Keratinocyte (primary cell): ENCODE results near the gene MTR. TPM values are rescaled to one million over a fixed set of nuclear protein-coding genes. Genes with fewer than 3 reads are reported as not detected.

Experiments used
- DNase-seq: peaks from one replicate; pipeline ENCODE4 v3.0.0-alpha.2; 2011; ENCODE audit warnings: low read depth, missing footprints, low spot score
- FAIRE-seq: peaks from 2 replicates; lab custom pipeline; 2011; peaks lifted over from hg19 to GRCh38; lab: Jason Lieb, UNC
- H2AFZ ChIP-seq: 2 replicates; pipeline ENCODE4 v1.6.0; 2012; ENCODE audit warnings: low read length, control low read depth, inconsistent platforms; ENCODE audit not compliant: control insufficient read depth
- H3K27ac ChIP-seq: 2 replicates; pipeline ENCODE4 v1.5.1; 2011; ENCODE audit warnings: low read length; ENCODE audit not compliant: control insufficient read depth, insufficient read depth
- H3K27me3 ChIP-seq: 3 replicates; pipeline ENCODE4 v1.6.0; 2011; ENCODE audit warnings: low read length; ENCODE audit not compliant: control insufficient read depth, insufficient read depth; ENCODE audit errors: extremely low read depth
- H3K36me3 ChIP-seq, 2 experiments: 2 replicates in 1 of 2; 3 replicates in 1 of 2; pipeline ENCODE4 v1.5.1; 2011; ENCODE audit warnings: low read length in 2 of 2, mild to moderate bottlenecking in 1 of 2; ENCODE audit not compliant: control insufficient read depth in 2 of 2, insufficient read depth in 2 of 2; ENCODE audit errors: extremely low read depth in 1 of 2
- H3K4me1 ChIP-seq: 3 replicates; pipeline ENCODE4 v1.5.1; 2011; ENCODE audit warnings: low read length; ENCODE audit not compliant: control insufficient read depth, insufficient read depth; ENCODE audit errors: extremely low read depth
- H3K4me2 ChIP-seq: 3 replicates; pipeline ENCODE4 v1.6.0; 2011; ENCODE audit warnings: low read depth, low read length; ENCODE audit not compliant: control insufficient read depth, insufficient read depth; ENCODE audit errors: extremely low read depth
- H3K4me3 ChIP-seq, 3 experiments: fragments of 200-600 bp in 1 of 3; sonication (generic) in 1 of 3; 2 replicates in 2 of 3; 3 replicates in 1 of 3; pipeline ENCODE4 v1.5.1; 2011 to 2016; ENCODE audit warnings: low read length in 3 of 3, mild to moderate bottlenecking in 3 of 3, control low read depth in 2 of 3, inconsistent platforms in 1 of 3, low read depth in 1 of 3, mixed read lengths in 1 of 3, mixed run types in 1 of 3, moderate library complexity in 1 of 3; ENCODE audit not compliant: control insufficient read depth in 2 of 3, insufficient read depth in 2 of 3; ENCODE audit errors: extremely low read depth in 1 of 3
- H3K79me2 ChIP-seq: 2 replicates; pipeline ENCODE4 v1.6.0; 2012; ENCODE audit warnings: low read length; ENCODE audit not compliant: control insufficient read depth, insufficient read depth
- H3K9ac ChIP-seq: 3 replicates; pipeline ENCODE4 v1.6.0; 2011; ENCODE audit warnings: low read length; ENCODE audit not compliant: control insufficient read depth, insufficient read depth; ENCODE audit errors: extremely low read depth
- H3K9me1 ChIP-seq: 3 replicates; pipeline ENCODE4 v1.6.0; 2011; ENCODE audit warnings: low read length; ENCODE audit not compliant: control insufficient read depth, insufficient read depth; ENCODE audit errors: extremely low read depth
- H3K9me3 ChIP-seq: 2 replicates; pipeline ENCODE4 v1.5.1; 2012; ENCODE audit warnings: low read depth, low read length; ENCODE audit not compliant: control insufficient read depth
- H4K20me1 ChIP-seq: 3 replicates; pipeline ENCODE4 v1.6.0; 2011; ENCODE audit warnings: low read length; ENCODE audit not compliant: control insufficient read depth, insufficient read depth; ENCODE audit errors: extremely low read depth
- EZH2 ChIP-seq: IDR thresholded peaks from one replicate; pipeline ENCODE4 v1.6.1; 2012; ENCODE audit warnings: inconsistent platforms, mild to moderate bottlenecking, low read length, moderate library complexity
- dilution Hi-C: fragments of 300-500 bp; cut with MboI; formaldehyde crosslinking; loops from one replicate; pipeline ENCODE4 v1.7.0; 2020; ENCODE audit warnings: low sequenced_read_pairs; ENCODE audit not compliant: extremely low pct_ligation_motif_present
- polyA plus RNA-seq, 5 experiments: library from polyadenylated mRNA; depleted of rRNA in 3 of 5; stranded (reverse) in 3 of 5; stranded (forward) in 1 of 5; unstranded in 1 of 5; fragments of >200 nt; gene quantifications; 1 replicate in 1 of 5; 2 replicates in 3 of 5; 3 replicates in 1 of 5; pipeline versions ENCODE4 v1.2.1 to v1.2.3, GENCODE V29; 2011 to 2012; ENCODE audit warnings: missing spikeins in 2 of 5, low read depth in 1 of 5, low replicate concordance in 1 of 5
- TF ChIP-seq, protein P1 (sequence below), 3 experiments: IDR thresholded peaks in 1 of 3; conservative IDR thresholded peaks in 1 of 3; optimal IDR thresholded peaks in 1 of 3; 2 replicates in 2 of 3; 3 replicates in 1 of 3; pipeline versions ENCODE3 to v1.5.1; 2011; ENCODE audit warnings: low read length in 3 of 3, mild to moderate bottlenecking in 3 of 3, moderate library complexity in 2 of 3, control low read depth in 1 of 3, inconsistent platforms in 1 of 3; ENCODE audit not compliant: insufficient read depth in 2 of 3; ENCODE audit errors: extremely low read depth in 1 of 3

Gene MTR
- polyA plus RNA-seq, 1 donor (not counting 4 experiments of a cell fraction or from before 2014, with no cell fraction given): 14.3 TPM

DNA sequence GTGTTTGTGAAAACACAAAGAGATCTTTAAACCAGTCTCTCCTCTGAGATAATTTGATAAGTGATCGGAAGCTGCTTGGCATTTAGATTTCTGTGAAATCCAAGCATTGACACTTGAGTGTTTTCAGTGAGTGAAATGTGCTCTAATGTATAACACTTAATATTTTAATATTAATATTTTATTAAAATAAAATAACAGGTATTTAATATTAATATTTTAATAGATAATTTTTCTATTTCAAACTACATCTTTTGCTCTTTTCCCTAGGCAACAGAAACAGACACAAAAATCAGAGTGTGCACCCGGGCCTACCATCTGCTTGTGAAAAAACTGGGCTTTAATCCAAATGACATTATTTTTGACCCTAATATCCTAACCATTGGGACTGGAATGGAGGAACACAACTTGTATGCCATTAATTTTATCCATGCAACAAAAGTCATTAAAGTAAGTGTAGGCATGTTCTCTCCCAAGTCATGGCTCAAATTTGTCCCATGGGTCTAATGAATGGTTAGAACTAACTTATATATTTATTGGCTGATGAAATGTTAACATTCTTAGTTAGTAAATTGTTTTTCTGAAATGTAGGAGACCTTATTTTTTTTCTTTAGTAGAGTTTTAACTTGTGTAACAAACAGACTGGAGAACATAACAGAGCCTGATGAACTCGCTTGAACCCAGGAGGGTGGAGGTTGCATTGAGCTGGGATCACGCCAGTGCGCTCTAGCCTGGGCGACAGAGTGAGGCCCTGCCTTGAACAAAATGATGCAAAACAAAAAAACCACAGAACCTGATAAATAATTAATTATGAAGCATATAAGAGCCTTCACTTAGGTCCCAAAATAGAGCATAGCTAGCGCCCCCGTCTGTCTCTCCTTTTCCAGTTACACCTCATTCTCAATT is 55.2 kb downstream of the MTR start:
- H3K4me1 ChIP-seq: peaks cover 2% of the 10 kb centered on the region
- H3K4me3 ChIP-seq: no peak overlapping the region
- H3K27me3 ChIP-seq: no peaks in the 10 kb centered on the region
- no peaks in the 10 kb centered on the region for H3K79me2 ChIP-seq
- no peaks in the 10 kb centered on the region for H3K9me1 ChIP-seq
- H2AFZ ChIP-seq: no peak overlapping the region
- H3K9ac ChIP-seq: no peak overlapping the region
- H3K27ac ChIP-seq: no peak overlapping the region
- DNase-seq: no peak
- dilution Hi-C loops: no loop called here
- H4K20me1 ChIP-seq: no peaks in the 10 kb centered on the region
- no peaks in the 10 kb centered on the region for H3K9me3 ChIP-seq
- H3K4me2 ChIP-seq: no peak overlapping the region
- H3K36me3 ChIP-seq: peaks cover 9% of the 10 kb centered on the region in 2 experiments
- FAIRE-seq: no peak
- no peak for TF ChIP-seq EZH2
- TF ChIP-seq, protein P1, sequence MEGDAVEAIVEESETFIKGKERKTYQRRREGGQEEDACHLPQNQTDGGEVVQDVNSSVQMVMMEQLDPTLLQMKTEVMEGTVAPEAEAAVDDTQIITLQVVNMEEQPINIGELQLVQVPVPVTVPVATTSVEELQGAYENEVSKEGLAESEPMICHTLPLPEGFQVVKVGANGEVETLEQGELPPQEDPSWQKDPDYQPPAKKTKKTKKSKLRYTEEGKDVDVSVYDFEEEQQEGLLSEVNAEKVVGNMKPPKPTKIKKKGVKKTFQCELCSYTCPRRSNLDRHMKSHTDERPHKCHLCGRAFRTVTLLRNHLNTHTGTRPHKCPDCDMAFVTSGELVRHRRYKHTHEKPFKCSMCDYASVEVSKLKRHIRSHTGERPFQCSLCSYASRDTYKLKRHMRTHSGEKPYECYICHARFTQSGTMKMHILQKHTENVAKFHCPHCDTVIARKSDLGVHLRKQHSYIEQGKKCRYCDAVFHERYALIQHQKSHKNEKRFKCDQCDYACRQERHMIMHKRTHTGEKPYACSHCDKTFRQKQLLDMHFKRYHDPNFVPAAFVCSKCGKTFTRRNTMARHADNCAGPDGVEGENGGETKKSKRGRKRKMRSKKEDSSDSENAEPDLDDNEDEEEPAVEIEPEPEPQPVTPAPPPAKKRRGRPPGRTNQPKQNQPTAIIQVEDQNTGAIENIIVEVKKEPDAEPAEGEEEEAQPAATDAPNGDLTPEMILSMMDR (optimal IDR thresholded peaks at IDR 0.05 in 1 of 3, IDR thresholded peaks at IDR 0.05 in 1 of 3, conservative IDR thresholded peaks at IDR 0.05 in 1 of 3; ENCODE audit: extremely low read depth in 1 of 3, insufficient read depth in 2 of 3, low read length in 3 of 3): no peak

DNA sequence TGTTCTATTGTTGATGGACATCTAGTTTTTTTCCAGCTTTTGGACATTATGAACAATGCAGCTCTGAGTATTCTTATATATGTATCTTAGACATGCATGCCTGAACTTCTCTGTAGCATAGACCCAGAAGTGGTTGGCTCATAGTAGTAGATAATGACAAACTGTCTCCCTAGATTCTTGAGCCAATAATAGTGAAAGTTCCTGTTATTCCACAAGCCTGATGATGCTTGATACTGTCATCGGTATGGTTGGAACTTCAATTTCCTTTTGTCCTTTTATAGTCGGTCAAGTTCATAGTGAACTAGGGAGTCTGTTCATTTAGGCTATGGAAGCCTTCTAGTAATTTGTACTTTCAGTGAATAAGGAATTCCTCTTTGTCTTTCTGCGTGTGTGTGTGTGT is 56.8 kb downstream of the MTR start:
- no peak overlapping the region for H2AFZ ChIP-seq
- H3K36me3 ChIP-seq: peaks cover 8 to 9% of the 10 kb centered on the region in 2 experiments
- H3K9me1 ChIP-seq: no peaks in the 10 kb centered on the region
- H3K9me3 ChIP-seq: no peaks in the 10 kb centered on the region
- no peak overlapping the region for H3K27ac ChIP-seq
- DNase-seq (no peak), FAIRE-seq (no peak)
- no peak overlapping the region for H3K4me2 ChIP-seq
- no peak overlapping the region for H3K9ac ChIP-seq
- no peaks in the 10 kb centered on the region for H3K79me2 ChIP-seq
- H4K20me1 ChIP-seq: no peaks in the 10 kb centered on the region
- no peak overlapping the region for H3K4me3 ChIP-seq
- TF ChIP-seq, protein P1 (optimal IDR thresholded peaks at IDR 0.05 in 1 of 3, IDR thresholded peaks at IDR 0.05 in 1 of 3, conservative IDR thresholded peaks at IDR 0.05 in 1 of 3; ENCODE audit: extremely low read depth in 1 of 3, insufficient read depth in 2 of 3, low read length in 3 of 3): no peak
- no peak for TF ChIP-seq EZH2
- dilution Hi-C loops: no loop called here
- no peaks in the 10 kb centered on the region for H3K27me3 ChIP-seq
- peaks cover 2% of the 10 kb centered on the region for H3K4me1 ChIP-seq
